ENCODE results near the gene XIRP1.
"Not testable (repeated sequence)": the region's sequence is repeated elsewhere in the genome, so short reads cannot be mapped to it uniquely, and the experiment has no call there.

The XIRP1 gene

GRCh38 chr3:39192490-39193092 is at the start of gene XIRP1:
Gene XIRP1 (minus strand): TSS chr3:39192595. CDS start chr3:39189445, 3,150 bp downstream.
- DNase-seq: no peak

- peak; percentile 79 for DNase-seq
These were observed 49.2 kb upstream of the XIRP1 start for GRCh38 chr3:39241561-39241960.

GRCh38 chr3:39237027-39237426 is 44.6 kb upstream of the XIRP1 start:
- no peak for DNase-seq

- no peak for DNase-seq
These were observed 42.3 kb upstream of the XIRP1 start for GRCh38 chr3:39234651-39235050.

GRCh38 chr3:39232859-39233258 is 40.5 kb upstream of the XIRP1 start:
- no peak for DNase-seq

GRCh38 chr3:39230453-39230852 is 38.1 kb upstream of the XIRP1 start:
- DNase-seq: no peak

- no peak for DNase-seq
These were observed 36.1 kb upstream of the XIRP1 start for GRCh38 chr3:39228496-39228895.

- not testable (repeated sequence) for DNase-seq
These were observed 35.2 kb upstream of the XIRP1 start for GRCh38 chr3:39227596-39227995.

GRCh38 chr3:39226106-39226741 is 33.8 kb upstream of the XIRP1 start:
- DNase-seq: no peak

GRCh38 chr3:39224288-39224687 is 31.9 kb upstream of the XIRP1 start:
- no peak for DNase-seq

GRCh38 chr3:39222939-39223338 is 30.5 kb upstream of the XIRP1 start:
- no peak for DNase-seq

- no peak for DNase-seq
These were observed 30.1 kb upstream of the XIRP1 start for GRCh38 chr3:39222462-39222861.

GRCh38 chr3:39221141-39221530 is 28.7 kb upstream of the XIRP1 start:
- DNase-seq: peak; percentile 36

GRCh38 chr3:39220407-39221140 is 28.2 kb upstream of the XIRP1 start:
- DNase-seq: no peak

- no peak for DNase-seq
These were observed 27.3 kb upstream of the XIRP1 start for GRCh38 chr3:39219702-39220101.

- DNase-seq: peak; percentile 84
These were observed 23.9 kb upstream of the XIRP1 start for GRCh38 chr3:39216176-39216790.

- no peak for DNase-seq
These were observed 21.2 kb upstream of the XIRP1 start for GRCh38 chr3:39213613-39214012.

GRCh38 chr3:39212665-39213064 is 20.3 kb upstream of the XIRP1 start:
- DNase-seq: no peak

GRCh38 chr3:39211332-39212130 is 19.1 kb upstream of the XIRP1 start:
- DNase-seq: no peak

- no peak for DNase-seq
These were observed 17.7 kb upstream of the XIRP1 start for GRCh38 chr3:39210078-39210477.

- DNase-seq: no peak
These were observed 17.1 kb upstream of the XIRP1 start for GRCh38 chr3:39209329-39209970.

GRCh38 chr3:39208463-39209055 is 16.2 kb upstream of the XIRP1 start:
- peak; percentile 73 for DNase-seq
